SH-SY5Y (cell line): Measurements from ENCODE around the gene MPP2.

Source experiments
- GATA2 ChIP-seq: IDR thresholded peaks from 2 replicates; pipeline ENCODE4 v1.6.1; 2011; ENCODE audit warnings: mild to moderate bottlenecking, low read depth, low read length
- GATA3 ChIP-seq: IDR thresholded peaks from 2 replicates; pipeline ENCODE4 v1.6.1; 2011; ENCODE audit warnings: low read depth, mild to moderate bottlenecking, low read length, moderate library complexity

- TF ChIP-seq GATA3 (no peak), GATA2 (no peak)
Observed at GRCh38 chr17:43952351-43952723, 45.0 kb upstream of the MPP2 start.
